GDM1 (cell line): ENCODE measurements around the gene SMIM32.

Source experiments
- DNase-seq: peaks from one replicate; lab custom pipeline; 2025; lab: John Stamatoyannopoulos, UW

The SMIM32 gene

GRCh38 chr5:136186796-136187195, 6.2 kb downstream of the SMIM32 start:
- DNase-seq = no peak

GRCh38 chr5:136185974-136186665, 6.8 kb downstream of the SMIM32 start:
- no peak for DNase-seq

GRCh38 chr5:136182618-136183017, 10.3 kb downstream of the SMIM32 start:
- no peak for DNase-seq

GRCh38 chr5:136174021-136174659, 18.8 kb downstream of the SMIM32 start:
- DNase-seq = peak; percentile 25

- no peak for DNase-seq
These were observed 23.7 kb downstream of the SMIM32 start for GRCh38 chr5:136169218-136169617.

GRCh38 chr5:136166909-136167308, 26.1 kb downstream of the SMIM32 start:
- no peak for DNase-seq

GRCh38 chr5:136164226-136164625, 28.7 kb downstream of the SMIM32 start:
- DNase-seq = no peak

- no peak for DNase-seq
These were observed 31.0 kb downstream of the SMIM32 start for GRCh38 chr5:136162008-136162407.

- DNase-seq = no peak
These were observed 33.5 kb downstream of the SMIM32 start for GRCh38 chr5:136159457-136159856.

- no peak for DNase-seq
These were observed 35.4 kb downstream of the SMIM32 start for GRCh38 chr5:136157514-136157913.

GRCh38 chr5:136155761-136156160, 37.2 kb downstream of the SMIM32 start:
- no peak for DNase-seq

GRCh38 chr5:136155078-136155477, 37.9 kb downstream of the SMIM32 start:
- no peak for DNase-seq

GRCh38 chr5:136153581-136154236, 39.3 kb downstream of the SMIM32 start:
- no peak for DNase-seq

GRCh38 chr5:136149891-136150290, 43.1 kb downstream of the SMIM32 start:
- DNase-seq = no peak

- DNase-seq = no peak
These were observed 45.3 kb downstream of the SMIM32 start for GRCh38 chr5:136147632-136148031.

GRCh38 chr5:136146201-136146600, 46.8 kb downstream of the SMIM32 start:
- no peak for DNase-seq

- no peak for DNase-seq
These were observed 47.9 kb downstream of the SMIM32 start for GRCh38 chr5:136145030-136145429.

GRCh38 chr5:136143763-136144162, 49.2 kb downstream of the SMIM32 start:
- no peak for DNase-seq

- DNase-seq = no peak
These were observed 49.6 kb downstream of the SMIM32 start for GRCh38 chr5:136143312-136143711.

GRCh38 chr5:136141561-136141960, 51.4 kb downstream of the SMIM32 start:
- no peak for DNase-seq
